ENCODE results near the gene ELP5. TPM values are rescaled to one million over a fixed set of nuclear protein-coding genes. Genes with fewer than 3 reads are reported as not detected.

ELP5 gene
- total and polyA plus RNA-seq, 2 of the 4 experiments (the other 2 are of a cell fraction), result 39.3 to 46.6 TPM

DNA sequence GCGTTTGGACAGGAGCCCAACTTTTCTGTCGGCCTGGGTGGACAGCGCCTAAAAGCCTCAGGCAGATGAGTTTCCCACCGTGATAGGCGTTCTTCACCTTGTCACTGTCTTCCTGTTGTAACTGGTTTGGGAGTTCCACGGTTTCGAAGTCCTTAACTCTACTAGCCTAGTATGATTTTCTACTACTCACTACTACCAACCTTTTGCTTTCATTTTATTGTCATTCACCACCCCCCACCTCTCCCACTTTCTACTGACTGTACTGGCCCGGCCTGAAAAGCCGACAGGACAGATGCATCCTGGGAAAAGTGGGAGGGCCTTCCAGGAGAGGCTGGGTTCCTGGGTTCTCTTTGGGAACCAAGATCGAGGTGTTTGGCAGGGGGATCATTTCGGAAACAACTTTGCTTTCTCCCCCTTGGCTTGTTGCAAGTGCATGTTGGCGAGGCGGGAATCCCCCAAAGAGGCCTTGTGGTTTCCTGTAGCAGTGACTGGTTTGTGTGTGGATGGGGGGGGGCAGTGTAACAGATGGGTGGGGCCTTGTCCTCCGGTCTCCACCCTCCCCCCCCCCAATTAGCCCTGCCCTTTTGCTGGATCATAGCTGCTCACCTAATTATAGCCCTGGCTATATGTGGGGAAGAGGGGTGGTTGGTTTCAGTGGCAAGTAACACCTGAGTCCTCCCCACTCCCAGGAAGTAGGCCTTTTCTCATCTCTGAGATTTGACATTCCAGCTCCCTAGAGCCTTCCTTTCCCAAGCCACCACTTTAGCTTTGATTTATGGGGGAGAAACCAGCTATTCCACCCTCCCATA lies 56.8 kb downstream of the ELP5 start:
- no peak overlapping the region for H4K5ac ChIP-seq (ENCODE audit: low read depth, low read length)
- ChIA-PET POLR2A (ENCODE audit: unreplicated experiment) (no interaction called here), CTCF (interaction anchor here (0.9 kb wide), 1 partner anchor 11 kb away, joined by 3 read pairs; no protein-coding TSS in a partner anchor)
- 0 out of 2 replicates have a peak overlapping the region, but pooled peaks have one; percentile 1 for H2BK120ac ChIP-seq (ENCODE audit: low read depth, low read length)
- peaks cover 13% of the 10 kb centered on the region for H3K9me1 ChIP-seq (ENCODE audit: insufficient read depth, low read length)
- H3K27ac ChIP-seq (ENCODE audit: insufficient read depth, low read length), result peak overlapping the region; percentile 74
- dilution Hi-C loops (cut with HindIII; ENCODE audit: low sequenced_read_pairs, unreplicated experiment), result no loop called here
- H3K4ac ChIP-seq (ENCODE audit: low read depth, low read length), result peak overlapping the region; percentile 78
- intact Hi-C loops (cut with micrococcal nuclease), result no loop called here
- H3K4me3 ChIP-seq (ENCODE audit: insufficient read depth, low read depth, low read length), result peak overlapping the region; percentile 68
- H2AFZ ChIP-seq (replicated peaks; ENCODE audit: low read length, poor library complexity), result peak overlapping the region; percentile 41
- no peaks in the 10 kb centered on the region for H3K9me3 ChIP-seq (ENCODE audit: control insufficient read depth, insufficient read depth, low read length)
- H4K91ac ChIP-seq (ENCODE audit: insufficient read depth, low read depth, low read length), result peak overlapping the region; percentile 26
- H2AK9ac ChIP-seq (replicated peaks; ENCODE audit: low read depth, low read length, poor library complexity), result peak overlapping the region; percentile 99
- peak overlapping the region; percentile 98 for H3K4me2 ChIP-seq (ENCODE audit: low read depth, low read length)
- no peak overlapping the region for H2BK20ac ChIP-seq (ENCODE audit: low read depth, low read length)
- peak; percentile 77 for DNase-seq
- peak overlapping the region; percentile 87; the same call in 1 of the 2 replicates for H2AK5ac ChIP-seq (ENCODE audit: low read depth, low read length)
- H4K20me1 ChIP-seq (ENCODE audit: insufficient read depth, low read length), result peaks cover 54% of the 10 kb centered on the region
- peaks cover 22 to 50% of the 10 kb centered on the region in 2 experiments; a peak in 3 of 4 replicates for H3K79me1 ChIP-seq (ENCODE audit: low read depth in 1 of 2, low read length in 2 of 2)
- H2BK5ac ChIP-seq (ENCODE audit: low read depth, low read length, poor library complexity, severe bottlenecking), result peak overlapping the region; percentile 87
- H3K18ac ChIP-seq (ENCODE audit: low read depth, low read length), result no peak overlapping the region; the same call in 1 of the 2 replicates
- H4K8ac ChIP-seq (ENCODE audit: low read depth in 2 of 2, low read length in 2 of 2), result peak overlapping the region in 1 of 2 experiments; percentile 69; a peak in 1 of 4 replicates
- peak; percentile 30 for ATAC-seq (ENCODE audit: low read depth)
- peaks cover 31% of the 10 kb centered on the region for H3K36me3 ChIP-seq (ENCODE audit: control insufficient read depth, insufficient read depth, low read length)
- peak overlapping the region; percentile 50 for H3K14ac ChIP-seq (replicated peaks; ENCODE audit: low read depth, low read length)
- peak overlapping the region; percentile 76 for H3K56ac ChIP-seq (ENCODE audit: extremely low read depth, insufficient read depth, low read length)
- H3K4me1 ChIP-seq (ENCODE audit: control insufficient read depth, insufficient read depth, low read length), result peaks cover 2% of the 10 kb centered on the region; the same call in 1 of the 2 replicates
- peak overlapping the region; percentile 77 for H3K9ac ChIP-seq (ENCODE audit: low read depth, low read length)
- in situ Hi-C loops (cut with MboI; ENCODE audit: low sequenced_read_pairs), result loop anchor here (10.0 kb wide), 1 partner anchor 264 kb away; the partner anchor contains the start of gene SLC16A11
- 0% methylated on average over 2 of the region's 14 CpGs; no CpG with 5 or more reads in 1 of the 2 experiments for WGBS, 2 experiments (ENCODE audit: extremely low coverage in 2 of 2, insufficient read length in 1 of 2)
- no TSS peak for BruUV-seq (replicated peaks)
- H2BK15ac ChIP-seq (ENCODE audit: low read depth, low read length), result no peak overlapping the region
- H3K23ac ChIP-seq (ENCODE audit: low read depth, low read length), result peak overlapping the region; percentile 78; the same call in 1 of the 2 replicates
- no peaks in the 10 kb centered on the region for H3K27me3 ChIP-seq (ENCODE audit: control insufficient read depth, insufficient read depth, low read length)
- no peak for TF ChIP-seq CEBPB (IDR thresholded peaks at IDR 0.05; ENCODE audit: low read depth, low read length)
- TF ChIP-seq NFE2L2 (IDR thresholded peaks at IDR 0.05; ENCODE audit: low read depth, low read length), result no peak
- TF ChIP-seq USF2 (IDR thresholded peaks at IDR 0.05; ENCODE audit: low read depth, low read length), result no peak
- no peak for TF ChIP-seq CHD1 (IDR thresholded peaks at IDR 0.05; ENCODE audit: low read depth, low read length)
- no peak for TF ChIP-seq MXI1 (IDR thresholded peaks at IDR 0.05; ENCODE audit: borderline replicate concordance, low read depth, low read length)
- no peak for TF ChIP-seq MAFK (IDR thresholded peaks at IDR 0.05; ENCODE audit: low read depth, low read length)
- no peak for TF ChIP-seq RCOR1 (IDR thresholded peaks at IDR 0.05; ENCODE audit: insufficient replicate concordance, low read length)
- TF ChIP-seq RFX5 (IDR thresholded peaks at IDR 0.05; ENCODE audit: low read depth, low read length), result no peak
- no peak for TF ChIP-seq ELK1 (IDR thresholded peaks at IDR 0.05; ENCODE audit: borderline replicate concordance, low read depth, low read length)
- no peak for TF ChIP-seq RAD21 (IDR thresholded peaks at IDR 0.05; ENCODE audit: low read length)
- 0 out of 2 replicates have a peak, but pooled peaks have one; percentile 18 for TF ChIP-seq MAZ (IDR thresholded peaks at IDR 0.05; ENCODE audit: borderline replicate concordance, low read depth, low read length)
- TF ChIP-seq POLR2A (IDR thresholded peaks at IDR 0.05; ENCODE audit: low read depth, low read length), result peak; percentile 87
- no peak for TF ChIP-seq SMC3 (IDR thresholded peaks at IDR 0.05; ENCODE audit: low read depth, low read length)
- no peak for TF ChIP-seq BHLHE40 (IDR thresholded peaks at IDR 0.05; ENCODE audit: low read depth, low read length)
